Measurements from ENCODE around the gene PTOV1.

Gene PTOV1

DNA sequence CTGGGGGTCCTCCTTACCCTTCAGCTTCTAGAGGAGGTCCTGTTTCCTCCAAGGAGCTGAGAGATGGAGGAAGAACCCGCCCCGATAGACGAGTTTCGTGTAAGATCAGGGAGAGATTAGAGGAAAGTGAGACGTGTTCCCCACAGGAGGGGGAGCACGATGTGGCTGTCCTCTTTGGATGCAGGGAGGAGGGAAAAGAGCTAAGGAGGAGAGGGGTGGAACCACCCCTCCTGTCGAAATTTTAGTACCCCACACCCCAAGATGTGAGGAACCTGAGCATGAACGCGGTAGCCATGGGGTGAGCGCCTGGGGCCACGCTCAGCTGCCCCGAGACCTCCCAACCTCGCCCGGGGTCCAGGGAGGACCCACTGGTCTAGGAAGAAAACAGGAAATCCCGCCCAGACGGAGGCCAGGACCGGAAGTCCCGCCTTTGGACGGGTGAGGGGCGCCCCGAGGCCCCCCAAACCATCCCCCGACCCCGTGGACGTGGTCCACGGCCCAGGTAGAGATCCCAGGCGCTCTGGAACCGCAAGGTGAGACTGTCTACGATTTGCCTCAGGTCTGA, 25.0 kb downstream of the PTOV1 start:
- FAIRE-seq: no peak
- TF ChIP-seq SPI1 (IDR thresholded peaks at IDR 0.05; ENCODE audit: low read depth, low read length) (peak; percentile 55), POLR2A (IDR thresholded peaks at IDR 0.05; ENCODE audit: low read depth, low read length) (peak; percentile 2; the same call in 1 of the 2 replicates), POU2F2 (IDR thresholded peaks at IDR 0.05; ENCODE audit: low read depth, low read length) (no peak), TAF1 (IDR thresholded peaks at IDR 0.05; ENCODE audit: low read depth, low read length) (no peak)
- no peak for DNase-seq (ENCODE audit: insufficient read length, low spot score)

DNA sequence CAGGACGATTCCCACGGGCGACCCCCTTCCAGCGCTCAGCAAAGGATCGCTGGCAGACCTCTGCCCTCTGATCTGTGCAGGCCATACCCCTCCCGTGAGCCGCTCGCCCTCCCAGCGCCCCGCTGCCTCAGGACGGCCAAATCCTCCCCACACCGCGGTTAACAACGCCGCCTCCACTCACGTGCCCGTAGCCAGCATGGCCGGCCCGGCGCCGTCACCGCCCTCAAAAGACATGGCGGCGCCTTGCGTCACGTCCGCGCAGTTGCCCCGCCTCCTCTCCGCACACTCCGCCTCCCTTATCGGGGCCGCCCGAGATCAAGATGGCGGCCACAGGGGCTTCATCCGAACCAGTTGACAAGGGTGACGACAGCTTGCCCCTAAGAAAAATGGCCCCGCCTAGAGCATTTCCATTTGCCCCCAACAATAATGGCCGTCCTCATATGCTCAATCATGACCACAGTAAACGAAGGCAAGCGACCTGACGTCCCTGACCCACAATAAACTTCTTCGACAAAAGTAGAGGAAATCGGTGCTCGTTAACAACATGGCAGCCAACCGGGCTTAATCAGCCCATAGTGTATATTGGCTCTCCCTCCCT, 25.6 kb downstream of the PTOV1 start:
- FAIRE-seq: peak; percentile 100
- DNase-seq (ENCODE audit: insufficient read length, low spot score): peak; percentile 66
- TF ChIP-seq POLR2AphosphoS5 (IDR thresholded peaks at IDR 0.05; ENCODE audit: low read depth, low read length) (peak; percentile 50), SPI1 (IDR thresholded peaks at IDR 0.05; ENCODE audit: low read depth, low read length) (no peak), POU2F2 (IDR thresholded peaks at IDR 0.05; ENCODE audit: low read depth, low read length) (no peak), PAX5 (IDR thresholded peaks at IDR 0.05; ENCODE audit: insufficient read depth, low read length, severe bottlenecking) (no peak), POLR2A (IDR thresholded peaks at IDR 0.05; ENCODE audit: low read depth, low read length) (peak; percentile 70), TAF1 (IDR thresholded peaks at IDR 0.05; ENCODE audit: low read depth, low read length) (no peak; the same call in 1 of the 2 replicates)

DNA sequence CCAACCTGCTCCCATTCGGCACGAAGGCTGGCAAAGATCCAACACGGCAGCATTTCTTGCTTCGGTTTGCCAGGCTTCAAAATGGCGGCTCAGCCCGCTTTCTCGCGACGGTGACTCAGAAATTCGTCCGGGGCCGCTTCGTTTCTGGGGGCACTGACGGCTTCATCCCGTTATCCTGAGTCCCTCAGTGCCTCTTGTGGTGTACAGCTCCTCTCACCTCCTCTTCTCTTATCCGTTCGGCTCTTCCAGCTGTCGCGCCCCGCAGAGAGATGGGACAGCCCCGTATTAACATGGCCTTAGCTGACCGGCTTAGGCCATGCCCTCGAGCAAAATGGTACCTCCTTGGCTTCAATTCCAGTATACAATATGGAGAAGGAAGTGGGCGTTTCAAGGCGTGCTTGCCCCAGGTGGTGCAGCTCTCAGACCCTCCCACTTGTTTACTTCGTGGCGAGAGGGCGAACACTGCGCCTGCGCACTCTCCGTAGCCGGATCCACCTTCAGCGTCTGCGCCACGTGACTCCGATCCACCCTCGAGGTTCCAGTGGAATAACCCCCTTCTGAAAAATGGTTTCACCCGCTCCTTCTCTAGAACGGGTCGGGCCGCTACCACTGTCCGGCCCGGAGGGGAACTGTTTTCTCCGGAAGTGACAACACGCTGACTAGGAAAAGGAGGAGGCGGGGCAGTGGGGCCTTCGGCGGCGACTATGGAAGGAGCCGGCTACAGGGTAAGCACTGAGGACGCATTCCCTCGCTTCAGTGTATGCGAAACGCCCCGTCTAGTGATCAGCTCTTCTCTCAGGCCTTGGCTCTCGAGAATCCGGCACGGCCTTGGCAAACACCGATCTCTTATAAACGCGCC, 26.3 kb downstream of the PTOV1 start, which contains the start of the genes AKT1S1 and TBC1D17:
Gene AKT1S1 (minus strand): TSS at position 336 of the 859 bp plus-strand sequence. CDS start 4,060 bp downstream, outside the sequence.
Gene TBC1D17 (plus strand): TSS at position 683 of the 859 bp plus-strand sequence. CDS start 22 bp downstream, at position 705.
- peak; percentile 94 for DNase-seq (ENCODE audit: insufficient read length, low spot score)
- FAIRE-seq: no peak
- TF ChIP-seq POLR2AphosphoS5 (IDR thresholded peaks at IDR 0.05; ENCODE audit: low read depth, low read length): peak; percentile 62; the same call in 1 of the 2 replicates
- TF ChIP-seq POU2F2 (IDR thresholded peaks at IDR 0.05; ENCODE audit: low read depth, low read length): peak; percentile 23; the same call in 1 of the 2 replicates
- TF ChIP-seq SPI1 (IDR thresholded peaks at IDR 0.05; ENCODE audit: low read depth, low read length): peak; percentile 55
- peak; percentile 54 for TF ChIP-seq POLR2A (IDR thresholded peaks at IDR 0.05; ENCODE audit: low read depth, low read length)
- peak; percentile 23; the same call in 1 of the 2 replicates for TF ChIP-seq TAF1 (IDR thresholded peaks at IDR 0.05; ENCODE audit: low read depth, low read length)
- TF ChIP-seq PAX5 (IDR thresholded peaks at IDR 0.05; ENCODE audit: insufficient read depth, low read length, severe bottlenecking): no peak

DNA sequence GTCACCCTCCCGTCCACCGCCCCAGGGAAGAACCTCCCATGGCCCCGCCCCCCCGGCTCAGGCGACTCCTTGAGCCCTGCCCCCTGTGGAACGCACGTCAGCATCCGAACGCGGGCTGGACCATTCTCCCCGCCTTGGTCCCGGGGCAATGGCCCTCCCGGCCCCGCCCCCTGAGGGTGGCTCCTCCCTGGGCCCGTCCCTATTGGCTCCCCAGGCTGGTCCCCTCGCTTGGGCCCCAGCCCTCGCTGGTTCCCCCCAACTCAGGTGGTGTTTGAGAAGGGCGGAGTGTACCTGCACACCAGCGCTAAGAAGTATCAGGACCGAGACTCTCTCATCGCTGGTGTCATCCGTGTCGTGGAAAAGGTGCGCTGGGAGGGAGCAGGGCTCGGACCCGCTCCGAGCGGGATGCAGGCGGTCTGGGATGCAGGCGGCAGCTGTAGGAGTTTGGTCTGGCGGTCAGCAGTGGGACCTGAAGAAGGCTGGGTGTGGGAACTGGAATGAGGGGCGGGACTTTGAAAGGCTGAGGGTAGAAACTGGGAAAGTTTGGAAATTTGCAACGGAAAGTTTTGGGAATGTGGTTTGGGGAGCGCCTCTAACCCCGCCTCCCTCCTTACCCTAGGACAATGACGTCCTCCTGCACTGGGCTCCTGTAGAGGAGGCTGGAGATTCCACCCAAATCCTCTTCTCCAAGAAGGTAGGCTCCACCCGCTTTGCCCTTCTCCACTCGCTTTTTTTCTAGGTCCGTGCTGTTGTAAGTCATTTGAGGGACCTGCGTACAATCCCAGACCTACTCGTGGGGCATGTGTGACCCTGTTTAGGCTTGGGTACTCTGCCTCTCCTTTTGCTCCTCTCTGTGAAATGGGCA, 27.2 kb downstream of the PTOV1 start:
- TF ChIP-seq TAF1 (IDR thresholded peaks at IDR 0.05; ENCODE audit: low read depth, low read length) (no peak), SPI1 (IDR thresholded peaks at IDR 0.05; ENCODE audit: low read depth, low read length) (no peak), PAX5 (IDR thresholded peaks at IDR 0.05; ENCODE audit: insufficient read depth, low read length, severe bottlenecking) (no peak), POLR2A (IDR thresholded peaks at IDR 0.05; ENCODE audit: low read depth, low read length) (peak; percentile 6)
- no peak for FAIRE-seq
- peak; percentile 99 for DNase-seq (ENCODE audit: insufficient read length, low spot score)

DNA sequence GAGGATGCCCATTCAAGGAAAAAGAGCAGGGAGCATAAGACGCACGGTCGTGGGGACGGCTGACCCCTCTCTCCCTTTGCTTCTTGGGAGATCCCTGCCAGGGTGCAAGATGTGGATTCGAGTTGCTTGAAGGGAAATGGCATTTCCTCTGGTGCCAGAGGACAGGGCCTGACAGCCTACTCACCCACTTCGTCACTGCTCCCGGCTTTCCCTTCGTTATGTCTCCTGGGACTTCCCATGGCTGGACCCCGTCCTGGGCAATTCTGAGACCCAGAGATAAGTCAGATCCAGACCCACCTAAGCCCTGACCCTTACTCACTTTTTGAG, 27.7 kb downstream of the PTOV1 start:
- no peak for DNase-seq (ENCODE audit: insufficient read length, low spot score)
- no peak for FAIRE-seq
- TF ChIP-seq POU2F2 (IDR thresholded peaks at IDR 0.05; ENCODE audit: low read depth, low read length) (no peak), POLR2AphosphoS5 (IDR thresholded peaks at IDR 0.05; ENCODE audit: low read depth, low read length) (no peak), SPI1 (IDR thresholded peaks at IDR 0.05; ENCODE audit: low read depth, low read length) (no peak), POLR2A (IDR thresholded peaks at IDR 0.05; ENCODE audit: low read depth, low read length) (no peak), TAF1 (IDR thresholded peaks at IDR 0.05; ENCODE audit: low read depth, low read length) (no peak), PAX5 (IDR thresholded peaks at IDR 0.05; ENCODE audit: insufficient read depth, low read length, severe bottlenecking) (no peak)

DNA sequence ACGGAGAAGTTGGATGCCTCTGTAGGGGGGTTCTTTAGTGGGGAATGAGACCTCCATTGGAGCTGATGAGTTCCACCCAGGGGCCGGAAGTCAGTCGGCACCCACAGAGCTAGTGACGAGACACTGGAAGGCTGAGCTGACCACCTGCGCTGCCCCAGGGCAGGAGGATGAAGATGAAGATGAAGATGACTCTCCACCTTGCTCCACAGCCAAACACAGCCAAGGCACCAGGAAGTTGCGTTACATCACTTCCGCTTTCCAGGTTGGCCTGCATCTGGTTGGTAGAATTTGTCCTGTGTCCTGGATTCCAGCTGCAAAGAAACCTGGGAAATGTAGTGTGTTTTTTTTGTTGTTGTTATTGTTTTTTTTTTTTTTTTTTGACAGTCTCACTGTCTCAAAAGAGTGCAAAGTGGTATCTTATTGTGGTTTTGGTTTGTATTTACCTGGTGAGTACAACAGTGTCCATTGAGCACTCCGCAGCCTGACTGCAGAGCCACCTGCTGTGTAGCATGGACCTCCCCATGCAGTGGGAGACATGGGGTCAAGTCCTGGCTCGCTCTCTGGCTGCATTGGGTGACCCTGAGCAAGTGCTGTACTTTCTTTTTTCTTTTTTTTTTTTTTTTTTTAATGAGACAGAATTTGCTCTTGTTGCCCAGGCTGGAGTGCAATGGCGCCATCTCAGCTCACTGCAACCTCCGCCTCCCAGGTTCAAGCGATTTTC, 28.4 kb downstream of the PTOV1 start:
- DNase-seq (ENCODE audit: insufficient read length, low spot score) (no peak), FAIRE-seq (peak; percentile 50)
- no peak for TF ChIP-seq POLR2AphosphoS5 (IDR thresholded peaks at IDR 0.05; ENCODE audit: low read depth, low read length)
- TF ChIP-seq POLR2A (IDR thresholded peaks at IDR 0.05; ENCODE audit: low read depth, low read length): no peak
- TF ChIP-seq TAF1 (IDR thresholded peaks at IDR 0.05; ENCODE audit: low read depth, low read length): no peak
- TF ChIP-seq PAX5 (IDR thresholded peaks at IDR 0.05; ENCODE audit: insufficient read depth, low read length, severe bottlenecking): no peak
- no peak for TF ChIP-seq POU2F2 (IDR thresholded peaks at IDR 0.05; ENCODE audit: low read depth, low read length)
- no peak for TF ChIP-seq SPI1 (IDR thresholded peaks at IDR 0.05; ENCODE audit: low read depth, low read length)

DNA sequence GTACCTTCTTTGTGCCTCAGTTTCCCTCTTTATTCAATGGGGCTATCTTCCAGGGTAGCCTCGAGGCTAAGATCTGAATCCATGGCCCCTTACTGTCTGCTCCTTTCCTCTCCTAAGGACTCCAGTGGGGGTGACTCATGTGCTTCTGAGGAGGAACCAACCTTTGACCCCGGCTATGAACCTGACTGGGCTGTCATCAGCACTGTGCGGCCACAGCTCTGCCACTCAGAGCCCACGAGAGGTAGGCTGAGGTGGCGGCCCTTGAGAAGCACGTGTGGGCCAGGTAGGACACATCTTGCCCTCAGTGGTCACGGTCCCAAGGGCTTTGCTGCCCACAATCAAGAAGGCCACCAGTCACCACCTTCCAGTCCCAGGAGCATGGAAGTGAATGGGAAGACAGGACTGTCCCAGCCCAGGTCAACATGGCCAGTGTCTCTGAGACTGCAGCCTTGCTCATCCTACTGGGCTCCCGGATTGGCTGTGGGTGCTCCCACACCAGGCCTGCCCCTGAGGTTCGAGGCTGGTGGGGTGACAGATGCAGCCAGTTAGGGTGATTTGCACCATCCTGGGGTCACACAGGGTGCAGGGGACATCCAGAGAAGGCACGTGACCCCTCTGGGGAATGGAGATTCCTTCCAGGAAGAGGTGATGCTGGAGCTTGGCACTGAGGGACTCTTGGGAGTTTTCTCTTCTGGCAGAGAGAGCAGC, 29.4 kb downstream of the PTOV1 start:
- DNase-seq (ENCODE audit: insufficient read length, low spot score) (no peak), FAIRE-seq (no peak)
- TF ChIP-seq SPI1 (IDR thresholded peaks at IDR 0.05; ENCODE audit: low read depth, low read length) (no peak), POLR2A (IDR thresholded peaks at IDR 0.05; ENCODE audit: low read depth, low read length) (no peak), PAX5 (IDR thresholded peaks at IDR 0.05; ENCODE audit: insufficient read depth, low read length, severe bottlenecking) (no peak), POLR2AphosphoS5 (IDR thresholded peaks at IDR 0.05; ENCODE audit: low read depth, low read length) (no peak), TAF1 (IDR thresholded peaks at IDR 0.05; ENCODE audit: low read depth, low read length) (no peak), POU2F2 (IDR thresholded peaks at IDR 0.05; ENCODE audit: low read depth, low read length) (no peak)

Data from GM12891 (cell line).